Urinary bladder (tissue), 4 donors: ENCODE results near the gene SLC13A3. TPM values are rescaled to one million over a fixed set of nuclear protein-coding genes. Genes with fewer than 3 reads are reported as not detected.

Experiments used
- DNase-seq: peaks from one replicate; pipeline ENCODE4 v3.0.0-alpha.2; 2015; ENCODE audit errors: extremely low spot score
- H3K27ac ChIP-seq: one replicate; pipeline ENCODE4 v1.5.1; 2013; ENCODE audit warnings: low read depth, mild to moderate bottlenecking, moderate library complexity
- H3K36me3 ChIP-seq: one replicate; pipeline ENCODE4 v1.6.1; 2013; ENCODE audit warnings: mild to moderate bottlenecking, moderate library complexity; ENCODE audit not compliant: insufficient read depth
- H3K4me1 ChIP-seq: one replicate; pipeline ENCODE4 v1.6.1; 2013; ENCODE audit warnings: mild to moderate bottlenecking, moderate library complexity; ENCODE audit not compliant: insufficient read depth
- H3K4me3 ChIP-seq: one replicate; pipeline ENCODE4 v1.5.1; 2013; ENCODE audit warnings: low read depth, low read length
- WGBS: extraction: QIAGEN DNeasy Blood & Tissue Kit; methylation state at CpG from one replicate; pipeline ENCODE4 v1.1.7; 2013; 5-methylcytosine and 5-hydroxymethylcytosine counted together
- polyA plus RNA-seq: library from polyadenylated mRNA; stranded (reverse); fragments of 200-250 nt; gene quantifications from one replicate; pipeline ENCODE4 v1.2.3, GENCODE V29; 2013
- total RNA-seq: library from RNA; depleted of rRNA; stranded (reverse); fragments of >200 nt; gene quantifications from one replicate; pipeline ENCODE4 v1.2.3, GENCODE V29; 2014
- donor health status: healthy with polysubstance abuse.
- donor health status: healthy.

The SLC13A3 gene
- total and polyA plus RNA-seq, 2 donors: 0.77 to 5.4 TPM

GRCh38 chr20:46673394-46674252, 22.4 kb upstream of the SLC13A3 start:
- H3K36me3 ChIP-seq: no peaks in the 10 kb centered on the region
- no peaks in the 10 kb centered on the region for H3K4me1 ChIP-seq
- DNase-seq: no peak
- no peak overlapping the region for H3K27ac ChIP-seq
- 81% methylated on average over 11 of the region's 11 CpGs for WGBS
- no peak overlapping the region for H3K4me3 ChIP-seq

DNA sequence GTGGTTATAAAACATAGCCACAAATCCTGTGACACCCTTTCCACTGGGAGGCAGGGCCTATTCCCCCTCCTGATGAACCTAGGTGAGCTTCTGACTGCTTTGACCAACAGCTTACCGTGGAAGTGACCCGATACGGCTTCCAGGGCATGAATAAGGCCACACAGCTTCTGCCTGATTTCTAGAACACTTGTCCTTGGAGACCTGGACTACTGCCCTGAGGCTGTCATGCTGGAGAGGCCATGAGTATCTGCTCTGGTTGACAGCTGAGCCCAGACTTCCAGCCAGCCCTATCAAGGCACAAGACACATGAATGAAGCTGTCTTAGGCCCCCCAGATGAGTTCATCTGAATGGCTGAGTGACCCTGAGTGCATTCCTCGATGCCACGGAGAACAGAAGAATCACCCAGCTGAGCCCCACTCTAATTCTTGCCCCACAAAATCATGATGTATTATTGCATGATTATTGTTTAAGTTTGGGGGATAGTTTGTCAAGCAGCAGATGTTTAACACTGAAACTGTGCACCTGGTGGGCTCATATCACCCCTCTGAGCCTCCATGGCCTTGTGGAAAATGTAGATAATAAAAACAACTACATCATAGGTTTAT, 21.4 kb upstream of the SLC13A3 start:
- WGBS: 97% methylated on average over 5 of the region's 5 CpGs
- Histone ChIP-seq H3K27ac (no peak overlapping the region), H3K4me1 (no peaks in the 10 kb centered on the region), H3K4me3 (no peak overlapping the region), H3K36me3 (no peaks in the 10 kb centered on the region)
- DNase-seq: no peak

DNA sequence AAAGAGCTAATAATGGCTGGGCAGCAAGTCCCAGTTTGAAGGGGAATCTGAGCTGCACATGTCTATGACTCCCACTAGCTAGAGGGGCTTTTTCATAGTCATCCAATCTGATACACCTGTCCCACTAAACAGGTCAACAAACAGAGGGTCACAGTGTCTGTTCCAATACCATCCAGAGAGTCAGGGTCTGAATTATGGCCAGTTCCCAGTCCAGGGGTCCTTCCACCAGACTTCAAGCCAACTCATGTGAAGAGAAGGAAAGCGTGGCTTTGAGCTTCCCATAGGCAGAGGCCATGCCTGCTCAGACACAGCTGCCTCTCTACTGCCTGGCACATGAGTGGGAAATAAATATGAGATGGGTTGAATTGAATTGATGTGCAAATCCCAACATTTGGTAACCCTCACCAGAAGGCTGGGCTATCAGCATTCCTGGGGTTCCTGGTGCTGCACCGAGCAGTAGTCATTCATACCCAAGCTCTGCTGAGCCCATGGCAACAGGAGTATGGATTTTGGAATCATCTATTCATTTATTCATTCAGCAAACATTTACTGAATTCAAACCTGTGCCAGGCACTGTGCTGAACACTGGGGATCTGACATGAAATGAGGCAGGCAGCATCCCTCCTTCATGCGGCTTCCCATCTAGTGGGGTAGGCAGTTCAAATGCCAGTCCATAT, 20.7 kb upstream of the SLC13A3 start:
- H3K4me3 ChIP-seq: no peak overlapping the region
- no peak for DNase-seq
- H3K4me1 ChIP-seq: no peaks in the 10 kb centered on the region
- H3K27ac ChIP-seq: no peak overlapping the region
- 94% methylated on average over 3 of the region's 3 CpGs for WGBS
- H3K36me3 ChIP-seq: no peaks in the 10 kb centered on the region

- Histone ChIP-seq H3K4me1 (no peaks in the 10 kb centered on the region), H3K4me3 (no peak overlapping the region), H3K27ac (no peak overlapping the region), H3K36me3 (no peaks in the 10 kb centered on the region)
- 75% methylated on average over 3 of the region's 3 CpGs for WGBS
- no peak for DNase-seq
Observed at GRCh38 chr20:46670585-46671584, 19.6 kb upstream of the SLC13A3 start.

- Histone ChIP-seq H3K4me1 (no peaks in the 10 kb centered on the region), H3K36me3 (no peaks in the 10 kb centered on the region), H3K27ac (no peak overlapping the region), H3K4me3 (no peak overlapping the region)
- 92% methylated on average over 2 of the region's 2 CpGs for WGBS
- DNase-seq: no peak
Observed at GRCh38 chr20:46670228-46670584, 18.9 kb upstream of the SLC13A3 start.

DNA sequence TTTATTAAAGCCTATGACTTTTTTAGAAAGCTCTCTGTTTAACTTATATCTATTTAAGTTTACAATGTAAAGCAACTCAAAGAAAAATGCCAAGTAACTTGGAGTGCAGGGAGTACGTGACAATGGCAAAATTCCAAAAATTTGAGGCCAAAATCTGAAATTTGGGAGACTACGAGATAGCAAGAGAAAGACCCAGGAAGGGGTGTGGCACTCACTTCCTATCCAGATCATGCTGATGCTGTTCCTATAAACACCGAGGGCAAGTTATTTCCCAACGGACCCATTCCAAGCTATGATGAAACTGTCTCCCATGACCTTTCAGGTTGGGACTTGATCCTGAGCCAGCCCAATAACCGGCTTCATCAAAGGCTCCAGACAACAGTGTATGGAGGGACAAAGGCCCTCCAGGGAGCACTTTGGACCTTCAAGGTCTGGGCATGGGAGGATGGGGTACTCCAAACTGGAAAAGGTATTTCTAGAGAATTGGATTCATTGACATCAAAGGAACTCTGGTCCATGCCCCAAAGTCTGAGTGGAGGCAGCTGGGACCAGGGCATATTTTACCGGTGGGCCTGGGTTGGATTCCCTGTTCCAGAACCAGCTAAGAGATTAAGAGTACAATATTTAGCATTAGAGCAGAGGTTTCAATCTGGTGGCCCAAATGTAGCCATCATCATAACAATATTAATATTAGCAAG, 15.7 kb upstream of the SLC13A3 start:
- no peak for DNase-seq
- no peaks in the 10 kb centered on the region for H3K4me1 ChIP-seq
- WGBS: 78% methylated on average over 6 of the region's 6 CpGs
- H3K27ac ChIP-seq: no peak overlapping the region
- H3K36me3 ChIP-seq: no peaks in the 10 kb centered on the region
- no peak overlapping the region for H3K4me3 ChIP-seq

DNA sequence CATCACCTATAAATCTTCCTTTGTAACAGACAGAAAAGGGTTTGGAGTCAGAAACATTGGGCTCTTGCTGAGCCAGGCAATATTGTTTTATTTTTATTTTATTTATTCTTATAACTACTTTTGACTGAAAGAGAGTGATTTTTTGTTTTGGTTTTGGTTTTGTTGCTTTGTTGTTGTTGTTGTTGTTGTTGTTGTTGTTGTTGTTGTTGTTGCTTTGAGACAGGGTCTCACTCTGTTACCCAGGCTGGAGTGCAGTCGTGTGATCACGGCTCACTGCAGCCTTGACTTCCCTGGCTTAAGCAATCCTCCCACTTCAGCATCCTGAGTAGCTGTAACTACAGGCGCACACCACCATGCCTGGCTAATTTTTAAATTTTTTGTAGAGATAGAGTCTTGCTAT, 15.0 kb upstream of the SLC13A3 start:
- Histone ChIP-seq H3K27ac (no peak overlapping the region), H3K4me1 (no peaks in the 10 kb centered on the region), H3K36me3 (no peaks in the 10 kb centered on the region), H3K4me3 (no peak overlapping the region)
- WGBS: 97% methylated on average over 3 of the region's 3 CpGs
- no peak for DNase-seq

DNA sequence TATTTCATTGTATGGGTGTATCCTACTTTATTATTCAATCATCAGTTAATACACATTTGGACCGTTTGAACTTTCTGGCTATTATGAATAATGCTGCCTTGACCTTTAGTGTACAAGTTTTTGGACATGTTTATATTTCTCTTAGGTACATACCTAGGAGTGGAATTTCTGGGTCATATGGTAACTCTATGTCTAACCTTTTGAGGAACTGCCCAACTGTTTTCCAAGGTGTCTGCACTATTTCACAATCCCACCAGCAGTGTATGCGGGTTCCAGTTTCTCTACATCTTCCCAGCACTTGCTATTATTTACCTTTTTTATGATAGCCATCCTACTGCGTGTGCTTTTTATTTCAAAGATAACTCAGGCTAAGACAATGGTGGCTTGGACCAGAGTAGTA, 14.3 kb upstream of the SLC13A3 start:
- Histone ChIP-seq H3K36me3 (no peaks in the 10 kb centered on the region), H3K4me1 (no peaks in the 10 kb centered on the region), H3K27ac (no peak overlapping the region), H3K4me3 (no peak overlapping the region)
- no peak for DNase-seq
- 86% methylated on average over 3 of the region's 3 CpGs for WGBS

DNA sequence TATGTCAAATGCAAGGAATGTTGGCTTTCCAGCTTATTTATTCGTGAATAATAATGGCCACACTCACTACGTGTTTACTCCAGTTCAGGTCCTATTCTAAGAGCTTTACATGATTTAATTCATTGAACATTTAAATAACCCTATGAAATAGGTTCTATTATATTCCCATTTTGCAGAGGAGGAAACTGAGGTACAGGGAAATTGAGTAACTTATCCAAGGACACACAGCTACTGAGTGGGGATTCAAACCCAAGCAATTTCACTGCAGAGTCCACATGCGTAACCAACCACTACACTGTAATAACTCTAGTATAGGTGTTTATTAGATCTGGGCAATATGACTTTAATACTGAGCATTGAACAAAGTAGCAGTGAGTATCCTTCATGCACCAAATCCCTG, 12.3 kb upstream of the SLC13A3 start:
- no peak for DNase-seq
- Histone ChIP-seq H3K4me3 (no peak overlapping the region), H3K27ac (no peak overlapping the region), H3K36me3 (no peaks in the 10 kb centered on the region), H3K4me1 (no peaks in the 10 kb centered on the region)
- 92% methylated on average over 3 of the region's 3 CpGs for WGBS

DNA sequence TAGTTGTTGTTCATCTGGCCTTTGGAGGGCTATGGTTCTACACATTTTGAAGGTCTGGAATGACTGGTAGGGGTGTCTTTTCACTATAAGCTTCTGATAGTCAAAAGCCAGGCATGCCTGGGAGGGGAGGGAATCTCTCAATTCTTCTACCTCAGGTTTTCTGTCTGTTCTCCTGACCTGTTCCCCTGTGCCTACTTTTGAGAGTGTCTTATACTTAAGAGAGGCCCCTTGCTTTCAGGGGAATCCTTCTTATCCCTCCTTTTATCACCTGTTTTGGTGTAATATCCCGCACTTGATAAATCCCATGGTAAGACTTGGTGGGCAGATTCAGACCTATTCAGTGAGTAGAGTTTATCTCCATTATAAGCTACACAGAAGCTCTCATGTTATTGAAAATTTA, 10.4 kb upstream of the SLC13A3 start:
- no peaks in the 10 kb centered on the region for H3K36me3 ChIP-seq

DNA sequence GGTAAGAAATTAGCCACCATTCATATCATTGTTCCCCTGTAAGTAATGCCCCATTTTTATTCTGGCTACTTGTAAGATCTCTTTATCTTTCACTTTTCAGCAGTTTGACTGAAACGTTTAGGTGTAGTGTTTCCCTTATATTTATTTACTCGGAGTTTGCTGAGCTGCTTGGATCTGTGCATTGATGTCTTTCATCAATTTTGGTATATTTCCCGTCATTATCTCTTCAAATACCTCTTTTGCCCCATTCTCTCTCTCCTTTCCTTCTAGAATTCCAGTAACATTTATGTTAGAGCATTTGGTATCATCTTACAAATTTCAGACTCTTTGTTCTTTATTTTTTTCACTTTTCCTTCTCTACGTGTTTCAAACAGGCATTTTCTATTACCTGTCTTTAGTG, 9.2 kb upstream of the SLC13A3 start:
- Histone ChIP-seq H3K4me1 (no peaks in the 10 kb centered on the region), H3K36me3 (no peaks in the 10 kb centered on the region), H3K27ac (no peak overlapping the region), H3K4me3 (no peak overlapping the region)
- no peak for DNase-seq
- WGBS: 88% methylated on average over 4 of the region's 4 CpGs

More for the DNA sequence above, 10.4 kb upstream of the SLC13A3 start:
- Histone ChIP-seq H3K4me1 (no peaks in the 10 kb centered on the region), H3K4me3 (no peak overlapping the region), H3K27ac (no peak overlapping the region)
- no peak for DNase-seq
- WGBS: 100% methylated on average over 1 of the region's 1 CpG

- 83% methylated on average over 7 of the region's 7 CpGs for WGBS
- no peaks in the 10 kb centered on the region for H3K36me3 ChIP-seq
- DNase-seq: no peak
- H3K4me1 ChIP-seq: no peaks in the 10 kb centered on the region
- no peak overlapping the region for H3K4me3 ChIP-seq
- H3K27ac ChIP-seq: no peak overlapping the region
Observed at GRCh38 chr20:46657618-46658017, 6.4 kb upstream of the SLC13A3 start.

DNA sequence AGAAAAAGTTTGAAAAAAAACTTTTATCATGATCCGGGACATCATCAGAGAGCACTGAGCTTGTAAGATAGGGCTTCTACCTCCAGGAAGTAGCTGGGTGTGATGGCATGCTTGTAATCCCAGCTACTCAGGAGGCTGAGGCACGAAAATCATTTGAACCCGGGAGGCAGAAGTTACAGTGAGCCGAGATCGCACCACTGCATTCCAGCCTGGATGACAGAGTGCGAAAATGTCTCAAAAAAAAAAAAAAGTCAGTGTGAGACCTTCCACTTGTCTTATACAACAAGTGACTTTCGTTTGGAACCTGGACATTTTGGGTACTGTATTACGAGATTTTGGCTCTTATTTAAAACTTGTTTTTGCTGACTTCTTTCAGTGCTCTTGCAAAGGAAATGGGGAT, 5.9 kb upstream of the SLC13A3 start:
- Histone ChIP-seq H3K4me1 (no peaks in the 10 kb centered on the region), H3K27ac (no peak overlapping the region), H3K4me3 (no peak overlapping the region), H3K36me3 (no peaks in the 10 kb centered on the region)
- WGBS: 90% methylated on average over 8 of the region's 8 CpGs
- no peak for DNase-seq
